ENCODE results near the gene EXOC1L. TPM values are rescaled to one million over a fixed set of nuclear protein-coding genes. Genes with fewer than 3 reads are reported as not detected.

Gene EXOC1L
- total RNA-seq, 1 donor from 2014 or later = not detected

DNA sequence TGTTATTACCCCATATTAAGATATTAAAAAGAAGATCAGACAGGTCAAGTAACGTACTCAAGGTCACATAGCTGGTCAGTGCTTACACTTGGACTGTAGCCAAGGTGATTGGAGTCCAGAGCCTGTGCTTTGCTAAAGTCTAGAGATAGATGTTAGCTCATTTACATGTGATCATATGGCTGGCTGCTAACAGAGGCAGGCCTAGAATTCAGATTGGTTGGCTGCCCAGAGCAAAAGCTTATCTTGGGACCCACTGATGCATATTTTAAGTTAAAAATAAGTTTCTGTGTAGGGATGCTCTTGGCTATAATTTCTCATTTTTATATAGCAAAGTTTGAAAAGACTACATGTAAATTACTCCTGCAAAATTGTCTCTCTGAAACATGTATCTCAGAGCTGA lies 18.1 kb upstream of the EXOC1L start:
- no peak overlapping the region for H3K4me3 Mint-ChIP-seq (ENCODE audit: low read depth)
- TF ChIP-seq, protein P1, sequence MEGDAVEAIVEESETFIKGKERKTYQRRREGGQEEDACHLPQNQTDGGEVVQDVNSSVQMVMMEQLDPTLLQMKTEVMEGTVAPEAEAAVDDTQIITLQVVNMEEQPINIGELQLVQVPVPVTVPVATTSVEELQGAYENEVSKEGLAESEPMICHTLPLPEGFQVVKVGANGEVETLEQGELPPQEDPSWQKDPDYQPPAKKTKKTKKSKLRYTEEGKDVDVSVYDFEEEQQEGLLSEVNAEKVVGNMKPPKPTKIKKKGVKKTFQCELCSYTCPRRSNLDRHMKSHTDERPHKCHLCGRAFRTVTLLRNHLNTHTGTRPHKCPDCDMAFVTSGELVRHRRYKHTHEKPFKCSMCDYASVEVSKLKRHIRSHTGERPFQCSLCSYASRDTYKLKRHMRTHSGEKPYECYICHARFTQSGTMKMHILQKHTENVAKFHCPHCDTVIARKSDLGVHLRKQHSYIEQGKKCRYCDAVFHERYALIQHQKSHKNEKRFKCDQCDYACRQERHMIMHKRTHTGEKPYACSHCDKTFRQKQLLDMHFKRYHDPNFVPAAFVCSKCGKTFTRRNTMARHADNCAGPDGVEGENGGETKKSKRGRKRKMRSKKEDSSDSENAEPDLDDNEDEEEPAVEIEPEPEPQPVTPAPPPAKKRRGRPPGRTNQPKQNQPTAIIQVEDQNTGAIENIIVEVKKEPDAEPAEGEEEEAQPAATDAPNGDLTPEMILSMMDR (IDR thresholded peaks at IDR 0.05; ENCODE audit: unreplicated experiment) = no peak
- H3K9me3 Mint-ChIP-seq (ENCODE audit: low read depth) = no peaks in the 10 kb centered on the region

DNA sequence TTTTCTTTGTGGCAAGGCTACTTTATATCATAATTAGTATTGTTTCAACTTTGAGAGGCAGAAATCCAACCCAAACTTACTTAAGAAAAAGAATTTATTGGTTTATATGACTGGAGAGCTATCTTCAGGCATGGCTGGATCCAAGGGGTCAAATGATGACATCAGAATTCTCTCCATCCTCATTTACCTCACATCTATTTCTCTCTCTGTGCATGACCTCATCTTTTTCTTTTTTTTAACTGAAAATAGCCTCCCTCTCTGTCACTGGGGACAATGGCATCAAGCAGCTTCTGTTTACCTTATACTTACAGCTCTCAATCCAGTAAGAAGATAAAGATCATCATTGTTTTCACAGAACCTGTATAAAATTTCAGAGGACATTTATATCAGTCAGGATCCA lies 12.0 kb upstream of the EXOC1L start:
- Mint-ChIP-seq H3K4me3 (ENCODE audit: low read depth) (no peak overlapping the region), H3K36me3 (ENCODE audit: insufficient read depth) (no peaks in the 10 kb centered on the region), H3K27ac (no peak overlapping the region), H3K9me3 (ENCODE audit: low read depth) (no peaks in the 10 kb centered on the region), H3K4me1 (ENCODE audit: low read depth) (no peaks in the 10 kb centered on the region), H3K27me3 (no peaks in the 10 kb centered on the region)
- TF ChIP-seq, protein P1 (IDR thresholded peaks at IDR 0.05; ENCODE audit: unreplicated experiment) = no peak
- no peak for DNase-seq (ENCODE audit: low spot score, unreplicated experiment)

More for the DNA sequence above, 18.1 kb upstream of the EXOC1L start:
- DNase-seq (ENCODE audit: low spot score, unreplicated experiment) = no peak
- Mint-ChIP-seq H3K36me3 (ENCODE audit: insufficient read depth) (no peaks in the 10 kb centered on the region), H3K27ac (no peak overlapping the region), H3K27me3 (no peaks in the 10 kb centered on the region), H3K4me1 (ENCODE audit: low read depth) (no peaks in the 10 kb centered on the region)

DNA sequence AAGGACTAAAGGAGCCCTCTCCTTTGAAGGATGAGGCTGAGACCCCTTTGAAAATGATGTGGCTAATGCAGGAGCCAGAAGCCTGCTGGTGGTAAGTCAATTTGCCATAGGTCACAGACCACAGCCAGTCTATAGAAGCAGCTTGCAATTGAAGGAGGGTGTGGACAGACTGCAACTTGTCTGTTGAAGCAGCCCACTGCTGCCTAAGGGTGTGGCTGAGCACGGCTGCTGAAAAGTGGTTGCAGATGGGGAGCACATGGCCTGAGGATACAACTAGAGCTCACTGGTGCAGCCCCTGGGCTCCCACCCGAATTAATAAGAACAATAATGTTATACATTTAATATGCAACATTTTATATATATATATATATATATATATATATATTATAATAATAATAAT lies 11.4 kb upstream of the EXOC1L start:
- DNase-seq (ENCODE audit: low spot score, unreplicated experiment) = no peak
- H3K36me3 Mint-ChIP-seq (ENCODE audit: insufficient read depth) = no peaks in the 10 kb centered on the region
- H3K27ac Mint-ChIP-seq = no peak overlapping the region
- TF ChIP-seq, protein P1 (IDR thresholded peaks at IDR 0.05; ENCODE audit: unreplicated experiment) = no peak
- H3K4me3 Mint-ChIP-seq (ENCODE audit: low read depth) = no peak overlapping the region
- no peaks in the 10 kb centered on the region for H3K4me1 Mint-ChIP-seq (ENCODE audit: low read depth)
- H3K27me3 Mint-ChIP-seq = no peaks in the 10 kb centered on the region
- no peaks in the 10 kb centered on the region for H3K9me3 Mint-ChIP-seq (ENCODE audit: low read depth)

DNA sequence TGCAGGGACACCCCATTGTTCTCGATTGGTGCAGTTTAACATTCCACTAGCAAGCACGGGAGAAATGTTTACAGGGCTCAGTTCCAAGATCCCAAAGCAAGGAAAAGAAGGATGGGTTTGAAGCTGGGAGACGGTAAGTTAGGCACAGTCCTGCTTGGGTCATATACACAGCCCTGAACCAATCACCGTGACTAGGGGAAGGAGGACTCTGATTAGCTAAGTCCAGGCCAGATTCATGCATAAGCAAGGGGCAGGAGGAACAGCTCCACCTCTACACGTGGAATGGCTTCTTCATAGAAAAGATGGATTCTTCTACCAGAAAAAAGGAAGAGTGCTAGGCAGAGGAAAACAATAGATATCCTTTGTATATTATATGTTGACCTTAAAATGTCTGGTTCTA lies 11.0 kb upstream of the EXOC1L start:
- DNase-seq (ENCODE audit: low spot score, unreplicated experiment) = no peak
- Mint-ChIP-seq H3K4me1 (ENCODE audit: low read depth) (no peaks in the 10 kb centered on the region), H3K27ac (no peak overlapping the region), H3K27me3 (no peaks in the 10 kb centered on the region), H3K36me3 (ENCODE audit: insufficient read depth) (no peaks in the 10 kb centered on the region), H3K9me3 (ENCODE audit: low read depth) (no peaks in the 10 kb centered on the region), H3K4me3 (ENCODE audit: low read depth) (no peak overlapping the region)
- TF ChIP-seq, protein P1 (IDR thresholded peaks at IDR 0.05; ENCODE audit: unreplicated experiment) = no peak

DNA sequence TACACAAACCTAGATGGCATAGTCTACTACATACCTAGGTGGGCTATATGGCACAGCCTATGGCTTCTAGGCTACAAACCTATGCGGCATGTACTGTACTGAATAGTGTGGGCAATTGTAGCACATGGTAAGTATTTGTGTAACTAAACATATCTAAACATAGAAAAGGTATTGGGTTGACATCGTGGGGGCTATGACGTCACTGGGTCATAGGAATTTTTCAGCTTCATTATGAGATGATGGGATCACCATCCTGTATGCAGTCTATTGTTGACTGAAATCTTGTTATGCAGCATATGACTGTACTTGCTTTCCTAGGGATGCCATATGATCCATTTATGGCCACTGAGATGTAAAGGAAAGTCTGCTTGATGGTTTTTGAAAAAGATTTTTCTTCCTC lies 1.9 kb upstream of the EXOC1L start:
- Mint-ChIP-seq H3K27me3 (peaks cover 20% of the 10 kb centered on the region), H3K27ac (no peak overlapping the region), H3K4me3 (ENCODE audit: low read depth) (no peak overlapping the region), H3K9me3 (ENCODE audit: low read depth) (peaks cover 3% of the 10 kb centered on the region), H3K4me1 (ENCODE audit: low read depth) (peaks cover 3% of the 10 kb centered on the region), H3K36me3 (ENCODE audit: insufficient read depth) (no peaks in the 10 kb centered on the region)
- DNase-seq (ENCODE audit: low spot score, unreplicated experiment) = no peak
- TF ChIP-seq, protein P1 (IDR thresholded peaks at IDR 0.05; ENCODE audit: unreplicated experiment) = no peak

Data from progenitor cell of endocrine pancreas (in vitro differentiated cells).